ENCODE measurements around the gene UNC45A.

The UNC45A gene

GRCh38 chr15:90966262-90966661 lies 31.2 kb downstream of the UNC45A start:
- DNase-seq (ENCODE audit: low spot score), result no peak

- no peak for DNase-seq (ENCODE audit: low spot score)
These were observed 32.1 kb downstream of the UNC45A start for GRCh38 chr15:90967206-90967605.

GRCh38 chr15:90968434-90968833 lies 33.3 kb downstream of the UNC45A start:
- no peak for DNase-seq (ENCODE audit: low spot score)

GRCh38 chr15:90970274-90970673 lies 35.2 kb downstream of the UNC45A start:
- DNase-seq (ENCODE audit: low spot score), result no peak

GRCh38 chr15:90972133-90972532 lies 37.0 kb downstream of the UNC45A start:
- no peak for DNase-seq (ENCODE audit: low spot score)

- no peak for DNase-seq (ENCODE audit: low spot score)
These were observed 39.1 kb downstream of the UNC45A start for GRCh38 chr15:90974216-90974615.

GRCh38 chr15:90979582-90979981 lies 44.5 kb downstream of the UNC45A start:
- DNase-seq (ENCODE audit: low spot score), result no peak

- DNase-seq (ENCODE audit: low spot score), result no peak
These were observed 46.6 kb downstream of the UNC45A start for GRCh38 chr15:90981681-90982080.

- DNase-seq (ENCODE audit: low spot score), result no peak
These were observed 47.0 kb downstream of the UNC45A start for GRCh38 chr15:90982135-90982534.

GRCh38 chr15:90986790-90987507 lies 51.9 kb downstream of the UNC45A start:
- DNase-seq (ENCODE audit: low spot score), result no peak

GRCh38 chr15:90987561-90988141 lies 52.6 kb downstream of the UNC45A start:
- DNase-seq (ENCODE audit: low spot score), result no peak

- no peak for DNase-seq (ENCODE audit: low spot score)
These were observed 53.2 kb downstream of the UNC45A start for GRCh38 chr15:90988296-90988695.

GRCh38 chr15:90989040-90989768 lies 54.1 kb downstream of the UNC45A start:
- DNase-seq (ENCODE audit: low spot score), result no peak

- no peak for DNase-seq (ENCODE audit: low spot score)
These were observed 55.4 kb downstream of the UNC45A start for GRCh38 chr15:90990446-90990845.

- DNase-seq (ENCODE audit: low spot score), result no peak
These were observed 56.7 kb downstream of the UNC45A start for GRCh38 chr15:90991587-90992285.

- DNase-seq (ENCODE audit: low spot score), result no peak
These were observed 59.0 kb downstream of the UNC45A start for GRCh38 chr15:90994059-90994416.

- peak; percentile 98 for DNase-seq (ENCODE audit: low spot score)
These were observed 59.6 kb downstream of the UNC45A start, which contains the start of gene PRC1 for GRCh38 chr15:90994417-90995311. TSS of gene PRC1 (minus strand) at chr15:90994535. CDS start at chr15:90994417, 118 bp downstream.

GRCh38 chr15:90998737-90999136 lies 63.7 kb downstream of the UNC45A start:
- DNase-seq (ENCODE audit: low spot score), result no peak

GRCh38 chr15:91001209-91001608 lies 66.1 kb downstream of the UNC45A start:
- no peak for DNase-seq (ENCODE audit: low spot score)
